ENCODE data around the gene INPP5D. TPM values are rescaled to one million over a fixed set of nuclear protein-coding genes. Genes with fewer than 3 reads are reported as not detected.

INPP5D gene
- total RNA-seq, 4 donors from 2014 or later, result 8.0 to 12.5 (median 11.9) TPM

DNA sequence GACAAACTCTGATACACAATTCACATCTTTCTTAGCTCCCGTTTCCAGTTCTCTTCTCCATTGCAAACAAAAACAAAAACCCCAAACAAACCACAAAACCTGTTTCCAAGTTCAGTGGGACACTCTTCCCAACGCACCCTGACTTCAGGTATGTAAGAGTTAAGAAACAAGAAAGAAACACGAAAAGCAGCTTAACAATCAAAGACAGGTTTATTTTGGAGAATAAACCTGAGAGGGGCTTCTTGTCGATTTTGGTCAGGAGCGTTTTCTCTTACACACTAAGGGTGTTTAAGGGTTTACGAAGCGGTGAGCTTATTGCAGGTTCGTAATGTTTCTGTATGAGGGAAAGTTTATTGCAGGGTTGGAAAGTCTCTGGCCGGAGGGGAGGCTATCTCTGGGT, 190.4 kb downstream of the INPP5D start:
- TF ChIP-seq, protein P1, sequence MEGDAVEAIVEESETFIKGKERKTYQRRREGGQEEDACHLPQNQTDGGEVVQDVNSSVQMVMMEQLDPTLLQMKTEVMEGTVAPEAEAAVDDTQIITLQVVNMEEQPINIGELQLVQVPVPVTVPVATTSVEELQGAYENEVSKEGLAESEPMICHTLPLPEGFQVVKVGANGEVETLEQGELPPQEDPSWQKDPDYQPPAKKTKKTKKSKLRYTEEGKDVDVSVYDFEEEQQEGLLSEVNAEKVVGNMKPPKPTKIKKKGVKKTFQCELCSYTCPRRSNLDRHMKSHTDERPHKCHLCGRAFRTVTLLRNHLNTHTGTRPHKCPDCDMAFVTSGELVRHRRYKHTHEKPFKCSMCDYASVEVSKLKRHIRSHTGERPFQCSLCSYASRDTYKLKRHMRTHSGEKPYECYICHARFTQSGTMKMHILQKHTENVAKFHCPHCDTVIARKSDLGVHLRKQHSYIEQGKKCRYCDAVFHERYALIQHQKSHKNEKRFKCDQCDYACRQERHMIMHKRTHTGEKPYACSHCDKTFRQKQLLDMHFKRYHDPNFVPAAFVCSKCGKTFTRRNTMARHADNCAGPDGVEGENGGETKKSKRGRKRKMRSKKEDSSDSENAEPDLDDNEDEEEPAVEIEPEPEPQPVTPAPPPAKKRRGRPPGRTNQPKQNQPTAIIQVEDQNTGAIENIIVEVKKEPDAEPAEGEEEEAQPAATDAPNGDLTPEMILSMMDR (IDR thresholded peaks at IDR 0.05), result no peak
- TF ChIP-seq POLR2AphosphoS5 (IDR thresholded peaks at IDR 0.05) (no peak), EP300 (IDR thresholded peaks at IDR 0.05) (no peak), POLR2A (IDR thresholded peaks at IDR 0.05; ENCODE audit: low read depth) (no peak)
- Histone ChIP-seq H3K9me3 (no peaks in the 10 kb centered on the region), H3K4me3 (no peak overlapping the region), H3K4me1 (peaks cover 18 to 41% (median 31%) of the 10 kb centered on the region in 4 donors), H3K27me3 (no peaks in the 10 kb centered on the region), H3K27ac (replicated peaks in 1 of 4) (peak overlapping the region in 2 of 4 donors; percentile 82 to 95), H3K36me3 (peaks cover 0 to 11% (median 4%) of the 10 kb centered on the region in 4 donors)
- DNase-seq (ENCODE audit: extremely low spot score), result no peak
- intact Hi-C loops (cut with DNase I), result loop anchor here (5.0 kb wide), 3 partner anchors 192 to 643 kb away; no protein-coding TSS in a partner anchor
- 92% methylated on average over 9 of the region's 9 CpGs for WGBS

DNA sequence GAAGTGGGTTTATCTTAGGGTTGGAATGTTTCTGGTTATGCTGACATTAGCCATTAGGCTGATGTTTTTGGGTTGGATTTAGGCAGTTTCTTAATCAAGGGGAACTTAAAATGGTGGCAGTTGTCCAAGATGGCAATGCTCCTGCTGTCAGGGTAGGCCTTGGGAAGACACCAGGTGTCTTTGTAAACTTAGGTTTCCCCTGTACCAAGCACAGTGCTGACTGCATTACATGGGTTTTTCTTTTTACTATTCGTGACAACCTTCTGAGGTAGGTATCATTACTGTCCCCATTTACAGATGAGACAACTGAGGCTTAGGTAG, 190.8 kb downstream of the INPP5D start:
- H3K36me3 ChIP-seq, result peaks cover 0 to 15% (median 5%) of the 10 kb centered on the region in 4 donors
- no peak for DNase-seq (ENCODE audit: extremely low spot score)
- TF ChIP-seq EP300 (IDR thresholded peaks at IDR 0.05) (no peak), POLR2AphosphoS5 (IDR thresholded peaks at IDR 0.05) (no peak), POLR2A (IDR thresholded peaks at IDR 0.05; ENCODE audit: low read depth) (no peak)
- TF ChIP-seq, protein P1 (IDR thresholded peaks at IDR 0.05), result no peak
- peaks cover 18 to 45% (median 32%) of the 10 kb centered on the region in 4 donors for H3K4me1 ChIP-seq
- no peaks in the 10 kb centered on the region for H3K9me3 ChIP-seq
- WGBS, result 56% methylated on average over 1 of the region's 1 CpG
- no peaks in the 10 kb centered on the region for H3K27me3 ChIP-seq
- peak overlapping the region; percentile 82 to 95 (median 92) for H3K27ac ChIP-seq (replicated peaks in 1 of 4)
- intact Hi-C loops (cut with DNase I), result loop anchor here (5.0 kb wide), 3 partner anchors 191 to 644 kb away; no protein-coding TSS in a partner anchor
- peak overlapping the region; percentile 73 to 97 (median 92) for H3K4me3 ChIP-seq

DNA sequence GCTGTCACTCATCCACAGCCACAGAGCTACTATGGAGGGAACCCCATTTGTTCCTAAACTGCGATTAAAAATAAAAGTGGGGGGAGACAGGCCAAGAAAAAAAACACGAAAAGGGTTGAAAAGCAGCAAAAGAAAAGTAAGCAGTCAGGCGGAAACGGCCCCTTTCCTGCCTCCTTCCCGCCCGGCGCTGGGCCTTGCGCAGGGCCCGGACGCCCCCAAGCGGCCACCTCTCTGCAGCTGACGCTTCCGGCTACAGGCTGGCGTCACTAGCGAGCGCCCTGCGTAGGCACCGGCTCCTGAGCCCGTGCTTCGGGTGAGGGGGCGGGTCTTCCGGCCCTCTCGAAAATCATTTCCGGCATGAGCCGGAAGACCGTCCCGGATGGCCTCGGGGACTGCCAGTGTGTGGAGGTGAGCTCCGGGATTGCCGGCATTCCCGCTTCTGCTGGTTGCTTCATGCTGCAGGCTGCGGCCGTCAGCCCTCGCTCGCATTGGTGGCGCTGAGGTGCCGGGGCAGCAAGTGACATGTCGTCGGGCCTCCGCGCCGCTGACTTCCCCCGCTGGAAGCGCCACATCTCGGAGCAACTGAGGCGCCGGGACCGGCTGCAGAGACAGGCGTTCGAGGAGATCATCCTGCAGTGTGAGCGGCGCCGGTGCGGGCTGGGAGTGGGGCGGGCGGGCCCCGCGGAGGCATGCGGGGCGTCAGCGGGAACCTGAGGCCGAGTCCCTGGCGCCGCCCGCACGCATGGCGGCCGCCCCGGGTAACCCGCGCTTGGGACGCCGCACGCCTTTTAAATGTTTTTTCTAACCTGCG, 191.4 kb downstream of the INPP5D start, which contains the start of gene ATG16L1:
Gene ATG16L1, plus strand, starts transcription at position 368 of the 811 bp plus-strand sequence. Its CDS starts 155 bp downstream, at position 523.
- H3K27me3 ChIP-seq, result no peaks in the 10 kb centered on the region
- TF ChIP-seq EP300 (IDR thresholded peaks at IDR 0.05) (no peak), POLR2AphosphoS5 (IDR thresholded peaks at IDR 0.05) (peak; percentile 92 to 95), POLR2A (IDR thresholded peaks at IDR 0.05; ENCODE audit: low read depth) (peak; percentile 53)
- TF ChIP-seq, protein P1 (IDR thresholded peaks at IDR 0.05), result peak; percentile 90 to 97 (median 97)
- peak within 1 kb of the TSS; percentile 73 to 97 (median 92) for H3K4me3 ChIP-seq
- peak; percentile 98 for DNase-seq (ENCODE audit: extremely low spot score)
- H3K27ac ChIP-seq (replicated peaks in 1 of 4), result peak within 1 kb of the TSS; percentile 82 to 95 (median 92)
- H3K36me3 ChIP-seq, result peaks cover 1 to 20% (median 8%) of the 10 kb centered on the region in 4 donors
- under 1% methylated on average over 20 of the region's 75 CpGs for WGBS
- intact Hi-C loops (cut with DNase I), result loop anchor here (5.0 kb wide), 3 partner anchors 191 to 644 kb away; no protein-coding TSS in a partner anchor
- H3K4me1 ChIP-seq, result peaks cover 18 to 46% (median 32%) of the 10 kb centered on the region in 4 donors
- no peaks in the 10 kb centered on the region for H3K9me3 ChIP-seq

DNA sequence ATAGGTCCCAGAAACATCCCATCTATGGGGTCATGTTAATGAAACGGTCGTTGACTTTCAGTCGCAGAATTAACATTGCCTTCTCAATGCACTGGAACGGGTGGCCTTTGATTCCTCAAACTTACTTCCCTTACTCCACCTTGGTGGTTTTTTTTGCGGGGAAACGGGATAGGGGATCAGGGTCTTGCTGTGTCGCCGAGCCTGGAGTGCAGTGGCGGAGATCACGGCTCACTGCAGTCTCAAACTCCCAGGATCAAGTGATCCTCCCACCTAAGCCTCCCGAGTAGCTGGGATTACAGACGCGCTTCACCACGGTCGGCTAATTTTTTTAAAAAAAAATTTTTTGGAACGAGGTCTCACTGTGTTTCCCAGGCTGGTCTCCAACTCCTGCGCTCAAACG, 192.1 kb downstream of the INPP5D start:
- H3K27ac ChIP-seq (replicated peaks in 1 of 4), result peak overlapping the region; percentile 82 to 95 (median 92)
- H3K36me3 ChIP-seq, result peaks cover 8 to 27% (median 15%) of the 10 kb centered on the region in 4 donors
- H3K27me3 ChIP-seq, result no peaks in the 10 kb centered on the region
- intact Hi-C loops (cut with DNase I), result loop anchor here (5.0 kb wide), 3 partner anchors 190 to 645 kb away; no protein-coding TSS in a partner anchor
- TF ChIP-seq EP300 (IDR thresholded peaks at IDR 0.05) (no peak), POLR2A (IDR thresholded peaks at IDR 0.05; ENCODE audit: low read depth) (no peak), POLR2AphosphoS5 (IDR thresholded peaks at IDR 0.05) (no peak)
- TF ChIP-seq, protein P1 (IDR thresholded peaks at IDR 0.05), result no peak
- no peaks in the 10 kb centered on the region for H3K9me3 ChIP-seq
- no peak for DNase-seq (ENCODE audit: extremely low spot score)
- peaks cover 18 to 46% (median 32%) of the 10 kb centered on the region in 4 donors for H3K4me1 ChIP-seq
- H3K4me3 ChIP-seq, result peak overlapping the region; percentile 73 to 97 (median 92)
- WGBS, result 0% methylated on average over 17 of the region's 18 CpGs
